OCI-LY7 (cell line): Measurements from ENCODE around the gene TMC2. TPM values are rescaled to one million over a fixed set of nuclear protein-coding genes. Genes with fewer than 3 reads are reported as not detected.

Source experiments
- BruUV-seq: library from RNA; stranded (reverse); fragments of 400-500 nt; replicated peaks from 2 replicates; lab custom pipeline; 2021; lab: Mats Ljungman, UMichigan
- CTCF ChIA-PET: fragments of 300-600 bp; sonication (Branson Sonifier 250); formaldehyde crosslinking; loops from one replicate; lab custom pipeline; 2022; ENCODE audit warnings: antibody characterized with exemption; ENCODE audit not compliant: unreplicated experiment; lab: Charles Lee
- POLR2A ChIA-PET: fragments of 300-600 bp; sonication (Branson Sonifier 250); formaldehyde crosslinking; loops from one replicate; lab custom pipeline; 2022; ENCODE audit warnings: antibody characterized with exemption; lab: Charles Lee
- DNase-seq: peaks from one replicate; pipeline ENCODE4 v3.0.0-alpha.2; 2015; ENCODE audit warnings: low spot score
- H2AFZ ChIP-seq: fragments of 200-600 bp; sonication (generic), shearing (Covaris generic); 2 replicates; pipeline ENCODE4 v1.6.1; 2014; ENCODE audit warnings: mild to moderate bottlenecking, antibody characterized with exemption, low read length, moderate library complexity
- H3K27ac ChIP-seq: fragments of 200-600 bp; sonication (generic); 2 replicates; pipeline ENCODE4 v1.5.1; 2014; ENCODE audit warnings: mixed run types, low read depth, mild to moderate bottlenecking, moderate library complexity, low read length, inconsistent platforms; ENCODE audit not compliant: poor library complexity, severe bottlenecking
- H3K36me3 ChIP-seq: fragments of 200-600 bp; sonication (generic); 2 replicates; pipeline ENCODE4 v1.6.1; 2014; ENCODE audit warnings: mild to moderate bottlenecking, antibody characterized with exemption, low read length, moderate library complexity, mixed read lengths; ENCODE audit not compliant: insufficient read depth
- H3K4me1 ChIP-seq: fragments of 200-600 bp; sonication (generic); 2 replicates; pipeline ENCODE4 v1.5.1; 2014; ENCODE audit warnings: mild to moderate bottlenecking, low read length; ENCODE audit not compliant: insufficient read depth, poor library complexity, severe bottlenecking
- H3K4me2 ChIP-seq: fragments of 200-600 bp; sonication (generic); 2 replicates; pipeline ENCODE4 v1.6.1; 2014; ENCODE audit warnings: mild to moderate bottlenecking, low read length
- H3K4me3 ChIP-seq: fragments of 200-600 bp; sonication (generic); 2 replicates; pipeline ENCODE4 v1.5.1; 2014; ENCODE audit warnings: mild to moderate bottlenecking, low read depth, low read length; ENCODE audit not compliant: poor library complexity, severe bottlenecking
- H3K79me2 ChIP-seq: fragments of 200-600 bp; sonication (generic); 2 replicates; pipeline ENCODE4 v1.6.1; 2016; ENCODE audit warnings: low read depth, mild to moderate bottlenecking, low read length, moderate library complexity, mixed read lengths; ENCODE audit not compliant: insufficient read depth
- H3K9me2 ChIP-seq: fragments of 200-600 bp; sonication (generic); 2 replicates; pipeline ENCODE4 v1.6.1; 2016; ENCODE audit warnings: mild to moderate bottlenecking, low read length, mixed read lengths; ENCODE audit not compliant: insufficient read depth
- H3K9me3 ChIP-seq: fragments of 200-600 bp; sonication (generic); 2 replicates; pipeline ENCODE4 v1.6.1; 2014; ENCODE audit warnings: mild to moderate bottlenecking, mixed run types, low read length, mixed read lengths
- H4K20me1 ChIP-seq: fragments of 200-600 bp; sonication (generic); 2 replicates; pipeline ENCODE4 v1.6.1; 2014; ENCODE audit warnings: mild to moderate bottlenecking, antibody characterized with exemption, low read length, moderate library complexity, mixed read lengths; ENCODE audit not compliant: insufficient read depth
- EZH2phosphoT487 ChIP-seq: fragments of 200-600 bp; sonication (generic); IDR thresholded peaks from 2 replicates; pipeline ENCODE4 v1.6.1; 2018; ENCODE audit warnings: low read depth, borderline replicate concordance, mild to moderate bottlenecking, mixed run types, antibody characterized with exemption, low read length, moderate library complexity, mixed read lengths
- intact Hi-C: fragments of 100-400 bp; cut with micrococcal nuclease; formaldehyde crosslinking; loops from one replicate; pipeline ENCODE4 v1.10.0; 2022; ENCODE audit not compliant: unreplicated experiment
- total RNA-seq, 2 experiments: library from RNA; depleted of rRNA in 1 of 2; stranded (reverse); fragments of >200 nt in 1 of 2; shearing (Covaris generic) in 1 of 2; gene quantifications; 2 replicates each; pipeline ENCODE4 v1.2.3, GENCODE V29; 2014 to 2022
- TF ChIP-seq, protein P1 (sequence below): fragments of 200-600 bp; sonication (generic); conservative IDR thresholded peaks from 2 replicates; pipeline ENCODE4 v1.5.1; 2014; ENCODE audit warnings: mild to moderate bottlenecking, antibody characterized with exemption, low read length, moderate library complexity, mixed read lengths

TMC2 gene
- total RNA-seq, 2 experiments from 2014 or later = not detected

DNA sequence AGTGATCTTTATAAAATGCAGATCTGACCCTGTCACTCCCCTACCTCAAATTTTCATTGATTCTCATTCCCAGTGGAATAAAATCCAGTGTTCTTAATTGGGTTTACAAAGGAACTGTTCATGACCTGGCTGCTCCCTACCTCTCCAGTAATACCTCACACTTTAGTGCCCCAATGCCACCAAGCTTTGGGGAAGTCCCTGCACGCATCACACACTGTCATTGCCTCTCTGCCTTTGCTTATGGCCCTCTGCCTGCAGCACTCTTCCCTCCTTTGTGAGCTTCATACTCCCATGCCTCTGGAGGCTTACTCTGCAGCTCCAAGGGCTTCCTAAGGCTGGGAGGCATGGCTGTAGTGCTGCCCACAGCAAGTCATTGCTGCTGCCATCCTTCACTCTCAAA, 57.4 kb downstream of the TMC2 start:
- TF ChIP-seq EZH2phosphoT487 = no peak
- TF ChIP-seq, protein P1, sequence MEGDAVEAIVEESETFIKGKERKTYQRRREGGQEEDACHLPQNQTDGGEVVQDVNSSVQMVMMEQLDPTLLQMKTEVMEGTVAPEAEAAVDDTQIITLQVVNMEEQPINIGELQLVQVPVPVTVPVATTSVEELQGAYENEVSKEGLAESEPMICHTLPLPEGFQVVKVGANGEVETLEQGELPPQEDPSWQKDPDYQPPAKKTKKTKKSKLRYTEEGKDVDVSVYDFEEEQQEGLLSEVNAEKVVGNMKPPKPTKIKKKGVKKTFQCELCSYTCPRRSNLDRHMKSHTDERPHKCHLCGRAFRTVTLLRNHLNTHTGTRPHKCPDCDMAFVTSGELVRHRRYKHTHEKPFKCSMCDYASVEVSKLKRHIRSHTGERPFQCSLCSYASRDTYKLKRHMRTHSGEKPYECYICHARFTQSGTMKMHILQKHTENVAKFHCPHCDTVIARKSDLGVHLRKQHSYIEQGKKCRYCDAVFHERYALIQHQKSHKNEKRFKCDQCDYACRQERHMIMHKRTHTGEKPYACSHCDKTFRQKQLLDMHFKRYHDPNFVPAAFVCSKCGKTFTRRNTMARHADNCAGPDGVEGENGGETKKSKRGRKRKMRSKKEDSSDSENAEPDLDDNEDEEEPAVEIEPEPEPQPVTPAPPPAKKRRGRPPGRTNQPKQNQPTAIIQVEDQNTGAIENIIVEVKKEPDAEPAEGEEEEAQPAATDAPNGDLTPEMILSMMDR = no peak
- H3K36me3 ChIP-seq = no peaks in the 10 kb centered on the region
- no peak for DNase-seq
- no peaks in the 10 kb centered on the region for H3K4me1 ChIP-seq
- H3K9me3 ChIP-seq = no peaks in the 10 kb centered on the region
- CTCF ChIA-PET = no interaction called here
- no peak overlapping the region for H3K4me3 ChIP-seq
- H3K79me2 ChIP-seq = no peaks in the 10 kb centered on the region
- POLR2A ChIA-PET = no interaction called here
- no peaks in the 10 kb centered on the region for H4K20me1 ChIP-seq
- no peak overlapping the region for H2AFZ ChIP-seq
- no TSS peak for BruUV-seq
- intact Hi-C loops = no loop called here
- H3K9me2 ChIP-seq = no peaks in the 10 kb centered on the region
- H3K4me2 ChIP-seq = no peak overlapping the region
- H3K27ac ChIP-seq = no peak overlapping the region

DNA sequence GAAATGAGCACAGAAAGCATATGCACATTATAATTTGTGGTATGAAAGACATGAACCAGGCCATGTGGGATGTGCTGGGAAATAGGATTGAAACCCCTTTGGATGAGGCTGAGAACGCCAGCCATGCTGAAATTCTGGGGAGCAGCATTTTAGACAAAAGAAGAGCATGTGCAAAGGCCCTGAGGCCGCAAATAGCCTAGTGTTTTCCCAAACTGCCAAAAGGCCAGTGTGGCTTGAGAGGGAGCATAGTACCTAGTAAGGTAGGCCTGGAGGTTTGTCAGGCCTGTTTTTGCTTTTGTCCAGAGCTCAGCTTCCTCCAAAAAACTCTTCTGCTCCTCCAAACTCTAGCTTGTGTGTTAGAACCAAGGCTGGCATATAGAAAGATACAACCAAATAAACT, 58.7 kb downstream of the TMC2 start:
- H2AFZ ChIP-seq = no peak overlapping the region
- no peaks in the 10 kb centered on the region for H4K20me1 ChIP-seq
- no peaks in the 10 kb centered on the region for H3K79me2 ChIP-seq
- POLR2A ChIA-PET = no interaction called here
- H3K4me3 ChIP-seq = no peak overlapping the region
- no peak for DNase-seq
- H3K4me2 ChIP-seq = no peak overlapping the region
- CTCF ChIA-PET = no interaction called here
- BruUV-seq = no TSS peak
- intact Hi-C loops = no loop called here
- H3K27ac ChIP-seq = no peak overlapping the region
- H3K9me2 ChIP-seq = no peaks in the 10 kb centered on the region
- H3K4me1 ChIP-seq = no peaks in the 10 kb centered on the region
- no peak for TF ChIP-seq EZH2phosphoT487
- TF ChIP-seq, protein P1 = no peak
- no peaks in the 10 kb centered on the region for H3K36me3 ChIP-seq
- no peaks in the 10 kb centered on the region for H3K9me3 ChIP-seq

DNA sequence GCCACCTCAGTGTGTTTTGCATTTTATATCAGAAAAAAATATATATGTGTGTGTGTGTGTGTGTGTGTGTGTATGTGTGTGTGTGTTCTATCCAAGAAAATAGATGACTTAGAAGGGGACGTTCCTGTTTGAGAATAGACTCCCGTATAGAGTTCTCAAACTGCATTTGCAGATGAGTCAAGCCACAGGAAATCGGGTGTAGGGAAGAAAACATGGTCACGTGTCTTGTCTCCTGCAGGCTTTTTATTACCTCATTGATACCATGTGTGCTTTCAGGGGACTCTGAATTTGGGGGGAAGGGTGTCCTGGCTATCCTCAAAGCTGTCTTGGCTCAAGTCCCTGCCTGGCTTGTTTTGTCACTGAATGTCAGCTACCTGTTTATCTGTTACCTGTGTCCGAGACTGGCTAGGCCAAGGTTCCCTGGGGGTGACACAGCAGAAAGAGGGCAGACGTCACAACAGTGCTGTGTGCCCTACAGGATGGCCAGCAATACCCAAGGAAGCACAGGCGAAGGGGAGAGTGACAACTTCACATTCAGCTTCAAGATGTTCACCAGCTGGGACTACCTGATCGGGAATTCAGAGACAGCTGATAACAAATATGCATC, 60.4 kb downstream of the TMC2 start:
- no TSS peak for BruUV-seq
- ChIA-PET POLR2A (no interaction called here), CTCF (no interaction called here)
- no peaks in the 10 kb centered on the region for H3K9me2 ChIP-seq
- TF ChIP-seq, protein P1 = no peak
- no peak for TF ChIP-seq EZH2phosphoT487
- no peak overlapping the region for H3K4me3 ChIP-seq
- H3K27ac ChIP-seq = no peak overlapping the region
- H2AFZ ChIP-seq = no peak overlapping the region
- no peaks in the 10 kb centered on the region for H3K79me2 ChIP-seq
- no peaks in the 10 kb centered on the region for H3K36me3 ChIP-seq
- H3K4me1 ChIP-seq = no peaks in the 10 kb centered on the region
- H3K4me2 ChIP-seq = no peak overlapping the region
- intact Hi-C loops = no loop called here
- no peaks in the 10 kb centered on the region for H3K9me3 ChIP-seq
- no peaks in the 10 kb centered on the region for H4K20me1 ChIP-seq
- no peak for DNase-seq
